Hepatocyte (in vitro differentiated cells): ENCODE measurements around the gene KLC4.

Experiments
- EZH2 ChIP-seq: fragments of 200-600 bp; sonication (generic); IDR thresholded peaks from 2 replicates; pipeline ENCODE4 v1.6.1; 2016; ENCODE audit warnings: antibody characterized with exemption, mild to moderate bottlenecking, borderline replicate concordance
- EZH2phosphoT487 ChIP-seq: fragments of 200-600 bp; sonication (generic); IDR thresholded peaks from one replicate; pipeline ENCODE4 v1.6.1; 2018; ENCODE audit warnings: antibody characterized with exemption, mild to moderate bottlenecking, low read depth, moderate library complexity; ENCODE audit not compliant: unreplicated experiment, severe bottlenecking
- TF ChIP-seq, protein P1 (sequence below): fragments of 200-600 bp; sonication (generic); IDR thresholded peaks from 2 replicates; pipeline ENCODE4 v1.5.1; 2016; ENCODE audit warnings: antibody characterized with exemption, mild to moderate bottlenecking; ENCODE audit not compliant: poor library complexity

DNA sequence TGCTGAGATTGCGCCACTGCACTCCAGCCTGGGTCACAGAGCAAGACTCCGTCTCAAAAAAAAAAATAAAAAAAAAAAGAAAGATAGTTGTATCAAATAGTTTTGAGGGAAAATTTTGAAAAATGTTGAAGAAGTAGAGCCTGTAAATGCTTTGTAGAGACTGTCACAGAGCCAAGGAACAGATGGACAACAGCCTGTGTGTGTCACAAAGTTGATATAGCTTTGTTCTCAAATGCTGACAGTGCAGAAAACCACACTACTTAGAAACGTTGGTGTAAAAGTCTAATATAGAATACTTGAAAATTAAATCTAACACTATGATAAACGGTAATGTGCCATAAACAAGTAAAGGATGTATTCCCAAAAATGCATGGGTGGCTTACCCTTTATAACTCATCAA lies 42.1 kb downstream of the KLC4 start:
- TF ChIP-seq EZH2: no peak
- TF ChIP-seq, protein P1, sequence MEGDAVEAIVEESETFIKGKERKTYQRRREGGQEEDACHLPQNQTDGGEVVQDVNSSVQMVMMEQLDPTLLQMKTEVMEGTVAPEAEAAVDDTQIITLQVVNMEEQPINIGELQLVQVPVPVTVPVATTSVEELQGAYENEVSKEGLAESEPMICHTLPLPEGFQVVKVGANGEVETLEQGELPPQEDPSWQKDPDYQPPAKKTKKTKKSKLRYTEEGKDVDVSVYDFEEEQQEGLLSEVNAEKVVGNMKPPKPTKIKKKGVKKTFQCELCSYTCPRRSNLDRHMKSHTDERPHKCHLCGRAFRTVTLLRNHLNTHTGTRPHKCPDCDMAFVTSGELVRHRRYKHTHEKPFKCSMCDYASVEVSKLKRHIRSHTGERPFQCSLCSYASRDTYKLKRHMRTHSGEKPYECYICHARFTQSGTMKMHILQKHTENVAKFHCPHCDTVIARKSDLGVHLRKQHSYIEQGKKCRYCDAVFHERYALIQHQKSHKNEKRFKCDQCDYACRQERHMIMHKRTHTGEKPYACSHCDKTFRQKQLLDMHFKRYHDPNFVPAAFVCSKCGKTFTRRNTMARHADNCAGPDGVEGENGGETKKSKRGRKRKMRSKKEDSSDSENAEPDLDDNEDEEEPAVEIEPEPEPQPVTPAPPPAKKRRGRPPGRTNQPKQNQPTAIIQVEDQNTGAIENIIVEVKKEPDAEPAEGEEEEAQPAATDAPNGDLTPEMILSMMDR: no peak
- no peak for TF ChIP-seq EZH2phosphoT487
